Fibroblast of peridontal ligament (primary cell): ENCODE measurements around the gene SRP54.
"Not testable (repeated sequence)": the region's sequence is repeated elsewhere in the genome, so short reads cannot be mapped to it uniquely, and the experiment has no call there.

Experiments
- DNase-seq: peaks from one replicate; pipeline ENCODE4 v3.0.0-alpha.2; 2010; ENCODE audit errors: extremely low read depth

The SRP54 gene

DNA sequence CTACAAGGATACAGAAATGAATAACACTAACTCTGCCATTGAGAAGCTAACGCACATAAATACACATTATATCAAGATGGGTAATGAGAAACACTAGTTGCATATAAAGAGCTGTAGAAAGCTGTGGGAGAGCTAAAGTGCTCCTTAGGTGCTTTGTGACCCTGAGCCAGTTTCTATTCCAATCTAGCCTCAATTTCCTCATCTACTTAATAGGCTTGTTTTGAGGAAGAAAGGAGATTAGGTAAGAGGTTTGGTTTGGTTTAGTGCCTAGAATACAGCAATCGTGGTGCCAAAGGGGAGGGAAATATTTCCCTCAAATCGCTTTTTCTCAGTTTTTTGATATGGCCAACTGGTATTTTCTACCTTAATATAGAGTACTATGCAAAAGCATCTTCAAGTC lies 994 bp downstream of the SRP54 start:
- DNase-seq: peak; percentile 17

DNA sequence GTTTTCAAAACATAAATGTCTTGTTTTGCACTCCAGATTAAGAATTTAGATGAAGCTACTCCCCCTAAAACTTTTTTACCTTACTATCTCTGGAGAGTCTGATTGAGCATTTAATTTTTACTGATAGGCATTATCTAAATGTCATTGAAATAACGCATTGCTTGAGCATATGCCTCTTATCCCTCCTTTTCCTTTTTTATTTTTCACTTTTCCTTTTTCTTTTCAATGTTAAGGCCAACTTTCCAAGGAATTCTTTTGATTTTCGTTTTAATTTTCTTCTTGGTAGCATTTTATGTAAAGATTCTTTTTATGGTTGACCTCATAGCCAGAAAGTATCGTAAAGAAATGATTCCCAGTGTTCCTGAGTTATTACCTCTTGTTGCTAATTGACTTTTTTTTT lies 2.9 kb downstream of the SRP54 start:
- DNase-seq: no peak

DNA sequence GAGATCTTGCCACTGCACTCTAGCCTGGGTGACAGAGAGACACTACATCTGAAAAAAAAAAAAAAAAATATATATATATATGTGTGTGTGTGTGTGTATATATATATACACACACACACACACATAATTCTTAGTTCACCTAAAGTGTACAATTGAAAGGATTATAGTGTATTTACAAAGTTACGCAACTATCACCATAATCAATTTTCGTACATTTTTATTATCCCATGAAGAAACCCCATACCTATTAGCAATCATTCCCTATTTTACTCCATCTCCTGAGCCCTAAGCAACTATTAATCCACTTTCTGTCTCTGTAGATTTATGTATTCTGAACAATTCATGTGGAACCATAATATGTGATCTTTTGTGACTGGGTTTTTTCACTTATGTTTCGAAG lies 4.4 kb downstream of the SRP54 start:
- DNase-seq: no peak

DNA sequence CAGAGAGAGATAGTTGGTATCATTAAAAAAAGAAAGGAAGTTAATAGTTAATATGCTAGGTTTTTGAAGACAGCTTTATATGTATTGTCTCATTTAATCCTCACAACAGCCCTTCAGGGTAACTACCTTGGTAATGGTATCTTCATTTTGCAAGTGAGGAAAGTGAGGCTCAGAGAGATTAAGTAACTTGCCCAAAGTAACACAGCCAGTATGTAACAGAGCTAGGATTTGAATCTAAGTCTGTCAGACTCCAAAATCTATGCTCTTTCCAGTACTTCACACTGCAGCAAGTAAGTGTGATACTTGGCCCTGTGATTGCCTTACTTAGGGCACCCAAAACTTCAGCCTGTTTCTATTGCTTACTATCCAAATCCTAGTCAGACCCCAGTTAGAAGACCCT lies 7.0 kb downstream of the SRP54 start:
- DNase-seq: no peak

DNA sequence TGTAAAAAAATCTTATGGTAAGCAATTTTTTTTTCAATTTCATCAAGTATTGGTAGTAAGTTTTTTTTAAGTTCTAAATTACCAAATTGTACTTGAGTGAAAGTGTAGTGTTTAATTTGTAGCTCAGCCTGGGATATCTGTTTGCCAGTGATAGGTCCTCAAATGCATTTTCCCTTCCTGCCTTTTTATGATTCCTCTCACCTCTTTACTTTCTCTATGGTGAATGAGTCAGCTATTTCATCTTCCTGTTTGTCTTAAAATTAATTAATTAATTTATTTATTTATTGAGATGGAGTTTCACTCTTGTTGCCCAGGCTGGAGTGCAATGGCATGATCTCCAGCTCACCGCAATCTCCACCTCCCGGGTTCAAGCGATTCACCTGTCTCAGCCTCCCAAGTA lies 10.6 kb downstream of the SRP54 start:
- no peak for DNase-seq

DNA sequence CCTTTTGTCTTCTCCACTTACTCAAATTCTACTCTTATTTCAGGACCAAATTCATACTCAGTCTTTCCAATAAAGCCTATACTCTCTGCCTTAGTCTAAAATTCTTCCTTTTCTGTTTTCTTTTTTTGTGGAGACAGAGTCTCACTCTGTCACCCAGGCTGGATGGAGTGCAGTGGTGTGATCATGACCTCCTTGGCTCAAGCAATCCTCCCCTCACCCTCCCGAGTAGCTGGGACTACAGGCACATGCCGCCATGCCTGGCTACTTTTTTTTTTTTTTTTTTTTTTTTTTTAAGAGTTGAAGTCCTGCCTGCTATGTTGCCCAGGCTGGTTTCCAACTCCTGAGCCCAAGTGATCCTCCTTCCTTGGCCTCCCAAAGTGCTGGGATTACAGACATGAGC lies 11.9 kb downstream of the SRP54 start:
- no peak for DNase-seq

DNA sequence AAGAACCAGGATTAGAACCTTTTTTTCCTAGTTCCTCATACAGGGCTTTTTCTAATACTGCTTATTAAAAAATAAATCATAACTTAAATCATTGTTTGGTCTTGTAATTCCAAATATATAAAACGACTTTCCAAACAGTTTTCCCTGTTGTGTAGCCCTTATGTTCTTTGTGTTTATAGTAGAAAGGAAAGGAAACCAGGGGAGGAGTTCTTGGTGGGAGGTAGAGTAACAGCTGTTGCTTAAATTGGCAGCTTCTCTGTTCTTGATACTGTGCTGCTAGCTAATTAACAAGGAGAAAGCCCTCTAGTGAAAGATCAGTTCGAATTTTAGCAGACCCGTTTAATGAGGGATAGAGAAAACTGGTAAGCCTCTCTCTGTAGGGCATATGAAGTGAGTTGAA lies 15.0 kb downstream of the SRP54 start:
- DNase-seq: peak; percentile 12

DNA sequence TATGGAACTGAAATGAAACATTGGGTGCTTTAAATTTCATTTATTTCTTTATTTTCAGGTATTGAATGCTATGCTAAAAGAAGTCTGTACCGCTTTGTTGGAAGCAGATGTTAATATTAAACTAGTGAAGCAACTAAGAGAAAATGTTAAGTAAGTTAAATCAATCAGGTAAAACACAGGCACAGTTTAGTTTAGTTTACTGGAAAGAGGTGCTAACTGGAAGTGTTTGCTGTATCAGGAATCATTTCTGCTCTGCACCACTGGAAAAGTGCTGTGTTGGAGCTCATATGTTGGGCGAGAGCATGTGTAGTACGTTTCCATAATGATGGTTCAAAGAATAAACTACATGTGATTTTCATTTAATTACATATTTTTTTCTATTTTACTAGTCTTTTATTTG lies 16.7 kb downstream of the SRP54 start:
- DNase-seq: no peak

DNA sequence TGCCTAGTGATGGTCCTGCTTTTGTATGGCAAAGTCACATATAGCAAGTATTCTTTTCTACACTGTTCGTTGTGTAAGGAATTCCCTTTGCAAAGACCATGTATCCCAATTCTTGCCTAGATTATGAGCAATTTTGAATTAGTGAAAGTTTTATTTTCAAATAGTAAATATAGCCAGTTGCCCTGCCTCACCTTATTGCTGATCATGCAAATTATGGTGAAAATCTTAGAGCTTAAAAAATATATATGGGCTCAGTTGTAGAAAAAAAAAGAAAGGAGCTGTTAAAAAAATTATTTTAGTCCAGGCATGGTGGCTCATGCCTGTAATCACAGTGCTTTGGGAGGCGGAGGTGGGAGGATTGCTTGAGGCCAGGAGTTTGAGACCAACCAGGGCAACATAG lies 18.8 kb downstream of the SRP54 start:
- no peak for DNase-seq

DNA sequence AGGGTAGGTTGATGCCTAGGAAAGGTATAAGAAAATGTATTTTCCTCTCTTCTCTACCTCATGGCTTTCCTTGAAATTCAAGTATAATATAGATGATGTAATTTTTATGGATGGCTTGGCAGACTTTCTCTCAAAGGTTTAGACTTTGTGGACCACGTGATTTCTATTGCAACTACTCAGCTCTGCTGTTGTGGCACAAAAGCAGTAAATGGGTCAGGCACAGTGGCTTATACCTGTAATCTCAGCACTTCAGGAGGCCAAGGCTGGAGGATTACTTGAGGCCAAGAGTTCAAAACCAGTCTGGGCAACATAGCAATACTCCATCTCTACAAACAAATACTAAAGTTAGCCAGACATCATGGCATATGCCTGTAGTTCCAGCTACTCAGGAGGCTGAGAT lies 22.0 kb downstream of the SRP54 start:
- DNase-seq: no peak

DNA sequence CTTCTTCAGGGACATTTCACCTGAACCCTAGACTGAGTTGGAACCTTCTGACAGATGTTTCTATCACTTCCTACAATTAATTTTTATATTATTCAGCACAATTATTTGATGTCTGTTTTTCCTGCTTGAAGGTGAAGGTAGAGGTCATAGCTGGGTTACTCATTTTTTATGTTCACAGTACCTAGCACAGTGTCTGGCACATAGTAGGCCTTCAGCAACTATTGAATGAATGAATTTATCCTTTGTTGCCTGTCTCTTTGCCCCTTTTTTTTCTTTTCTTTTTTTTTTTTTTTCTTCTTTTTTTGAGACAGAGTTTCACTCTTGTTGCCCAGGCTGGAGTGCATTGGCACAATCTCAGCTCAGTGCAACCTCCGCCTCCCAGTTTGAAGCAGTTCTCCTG lies 33.8 kb downstream of the SRP54 start:
- DNase-seq: no peak

DNA sequence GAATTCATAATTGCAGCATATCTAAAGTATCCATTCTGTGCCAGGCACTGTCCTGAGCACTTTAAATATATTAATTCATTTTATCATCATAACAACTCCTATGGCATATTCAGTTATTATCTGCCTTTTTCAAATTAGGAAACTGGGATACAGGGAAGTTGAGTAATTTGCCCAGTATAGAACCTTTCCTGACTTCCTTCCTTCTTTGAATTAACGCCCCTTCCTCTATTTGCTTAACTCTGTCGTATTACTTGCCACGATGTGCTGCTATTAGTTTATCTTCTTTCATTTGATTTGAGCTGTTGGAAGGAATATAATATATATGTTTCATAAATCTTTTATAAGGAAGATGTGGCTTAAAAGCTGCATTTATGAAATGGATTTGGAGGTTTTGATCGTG lies 37.9 kb downstream of the SRP54 start:
- no peak for DNase-seq

DNA sequence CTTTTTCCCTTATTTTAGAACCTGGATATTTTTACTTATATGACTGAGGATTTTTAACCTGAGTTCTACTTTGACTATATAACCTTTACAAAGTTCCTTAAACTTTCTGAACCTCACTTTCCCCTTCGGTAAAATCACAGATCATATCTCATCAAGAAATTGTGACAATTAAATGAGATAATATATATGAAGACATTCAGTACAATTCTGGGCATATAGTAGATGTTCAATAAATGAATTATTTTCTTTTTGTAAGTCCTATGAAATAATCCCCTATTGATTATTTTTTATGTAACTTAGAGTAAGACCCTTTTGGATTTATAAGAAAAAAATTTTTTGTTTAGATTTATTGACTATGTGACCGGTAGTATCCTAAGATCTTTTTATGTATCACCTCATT lies 45.6 kb downstream of the SRP54 start:
- DNase-seq: no peak

DNA sequence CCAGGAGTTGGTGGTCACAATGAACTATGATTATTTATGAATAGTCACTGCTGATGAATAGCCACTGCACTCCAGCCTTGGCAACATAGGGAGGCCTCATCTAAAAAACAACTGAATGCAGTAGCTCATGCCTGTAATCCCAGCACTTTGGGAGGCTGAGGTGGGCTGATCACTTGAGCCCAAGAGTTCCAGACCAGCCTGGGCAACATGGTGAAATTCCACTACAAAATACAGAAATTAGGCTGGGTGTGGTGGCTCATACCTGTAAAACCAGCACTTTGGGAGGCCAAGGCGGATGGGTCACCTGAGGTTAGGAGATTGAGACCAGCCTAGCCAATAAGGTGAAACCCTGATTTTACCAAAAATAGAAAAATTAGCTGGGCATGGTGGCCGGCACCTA lies 49.8 kb downstream of the SRP54 start:
- no peak for DNase-seq

DNA sequence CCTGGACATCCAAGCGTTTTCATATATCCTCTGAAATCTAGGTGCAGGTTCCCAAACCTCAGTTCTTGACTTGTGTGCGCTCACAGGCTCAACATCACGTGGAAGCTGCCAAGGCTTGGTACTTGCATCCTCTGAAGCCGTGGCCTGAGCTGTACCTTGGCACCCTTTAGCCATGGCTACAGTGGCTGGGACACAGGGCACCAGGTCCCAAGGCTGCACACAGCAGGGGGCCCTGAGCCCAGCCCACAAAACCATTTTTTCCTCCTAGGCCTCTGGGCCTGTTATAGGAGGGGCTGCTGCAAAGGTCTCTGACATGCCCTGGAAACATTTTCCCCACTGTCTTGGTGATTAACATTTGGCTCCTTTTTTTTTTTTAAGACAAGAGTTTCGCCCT lies 51.6 kb downstream of the SRP54 start:
- no peak for DNase-seq

DNA sequence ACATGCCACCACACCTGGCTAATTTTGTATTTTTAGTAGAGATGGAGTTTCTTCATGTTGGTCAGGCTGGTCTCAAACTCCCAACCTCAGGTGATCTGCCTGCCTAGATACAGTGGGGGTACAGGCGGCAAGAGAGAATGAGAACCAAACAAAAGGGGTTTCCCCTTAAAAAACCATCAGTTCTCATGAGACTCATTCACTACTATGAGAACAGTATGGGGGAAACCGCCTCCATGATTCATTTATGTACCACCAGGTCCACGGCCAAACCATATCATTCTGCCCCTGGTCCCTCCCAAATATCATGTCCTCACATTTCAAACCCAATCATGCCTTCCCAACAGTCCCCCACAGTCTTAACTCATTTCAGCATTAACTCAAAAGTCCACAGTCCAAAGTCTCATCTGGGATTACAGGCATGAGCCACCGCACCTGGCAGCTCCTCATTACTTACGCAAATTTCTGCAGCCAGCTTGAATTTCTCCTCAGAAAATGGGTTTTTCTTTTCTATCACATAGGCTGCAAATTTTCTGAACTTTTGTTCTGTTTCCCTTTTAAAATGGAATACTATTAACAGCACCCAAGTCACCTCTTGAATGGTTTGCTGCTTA lies 52.3 kb downstream of the SRP54 start:
- not testable (repeated sequence) for DNase-seq

DNA sequence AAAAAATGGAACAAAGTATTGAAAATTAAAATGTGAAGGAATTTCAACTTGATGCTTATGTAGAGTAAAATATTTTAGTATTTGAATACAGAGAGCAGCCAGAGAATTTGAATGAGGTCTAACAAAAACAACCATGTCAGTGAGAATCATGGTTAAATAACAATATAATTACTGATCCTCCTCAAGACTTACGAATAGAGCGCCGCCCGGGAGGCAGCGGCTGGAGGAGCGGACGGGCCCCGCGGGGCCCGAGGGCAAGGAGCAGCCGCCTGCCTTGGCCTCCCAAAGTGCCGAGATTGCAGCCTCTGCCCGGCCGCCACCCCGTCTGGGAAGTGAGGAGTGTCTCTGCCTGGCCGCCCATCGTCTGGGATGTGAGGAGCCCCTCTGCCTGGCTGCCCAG lies 55.5 kb downstream of the SRP54 start:
- DNase-seq: not testable (repeated sequence)

DNA sequence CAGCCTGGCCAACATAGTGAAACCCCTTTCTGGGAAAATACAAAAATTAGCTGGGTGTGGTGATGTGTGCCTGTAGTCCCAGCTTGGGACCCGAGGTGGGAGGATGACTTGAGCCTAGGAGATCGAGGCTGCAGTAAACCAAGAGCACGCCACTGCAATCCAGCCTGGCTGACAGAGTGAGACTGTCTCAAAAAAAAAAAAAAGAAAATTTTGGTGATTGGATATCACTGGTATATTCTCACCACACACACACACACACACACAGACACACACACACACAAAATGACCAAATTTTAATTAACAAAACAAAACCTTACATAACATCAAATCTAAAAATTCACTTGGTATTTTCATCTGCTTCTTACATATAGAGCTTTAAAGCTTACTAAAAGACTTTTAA lies 59.8 kb downstream of the SRP54 start:
- DNase-seq: no peak

DNA sequence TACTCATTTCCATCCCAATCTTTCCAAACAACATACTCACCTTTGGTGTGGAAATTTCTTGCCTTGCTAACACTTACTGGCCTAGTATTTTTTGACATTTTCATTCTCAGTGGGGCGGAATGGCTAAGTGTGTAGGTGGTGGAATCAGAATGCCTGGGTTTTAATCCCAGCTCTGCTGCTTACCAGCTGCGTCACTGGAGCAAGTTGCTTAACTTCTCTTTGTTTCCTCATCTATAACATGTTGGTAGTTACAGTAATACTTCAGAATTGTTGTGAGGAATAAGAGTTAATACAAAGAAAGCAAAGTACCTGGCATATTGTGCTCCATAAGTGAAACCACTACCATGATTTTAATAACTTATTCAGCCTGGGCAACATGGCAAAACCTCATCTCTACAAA lies 60.3 kb downstream of the SRP54 start:
- no peak for DNase-seq

DNA sequence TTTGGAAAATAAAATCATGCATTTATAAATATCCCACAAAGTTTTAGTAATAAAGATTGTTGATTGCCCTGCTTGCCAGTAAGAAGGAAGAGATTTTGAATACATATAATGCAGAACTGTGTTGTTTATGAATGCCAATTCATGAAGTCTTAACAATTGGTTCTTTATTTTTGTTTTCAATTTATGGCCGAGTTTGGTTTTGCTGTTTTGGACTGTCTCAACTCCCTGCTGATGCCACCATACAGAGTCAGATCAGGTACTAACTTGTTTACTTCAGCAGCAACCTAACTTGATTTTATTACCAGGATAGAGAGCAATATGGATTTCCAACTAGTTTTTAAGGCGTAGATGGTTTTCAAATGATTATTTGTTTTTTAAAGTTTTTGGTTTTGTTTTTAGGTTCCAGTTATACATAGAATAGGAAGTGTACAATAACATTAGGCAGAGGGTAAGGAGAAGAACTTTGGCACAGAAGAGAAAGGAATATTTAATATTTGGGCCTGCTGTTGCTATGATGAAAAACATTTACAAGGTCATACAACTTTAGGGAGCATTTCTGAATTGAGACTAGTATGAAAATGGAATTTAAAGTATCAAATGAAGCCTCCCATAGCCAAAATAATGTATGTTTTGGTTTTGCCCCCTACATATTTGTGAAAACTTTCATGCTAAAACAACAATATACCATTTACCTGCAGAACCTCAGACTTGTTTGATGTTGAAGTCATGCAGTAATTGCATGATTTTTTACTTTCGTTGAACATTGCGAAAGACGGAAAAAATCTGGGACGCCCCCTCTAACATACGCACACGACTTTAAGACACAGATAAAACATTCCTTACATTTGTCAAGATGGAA lies 62.4 kb downstream of the SRP54 start:
- peak; percentile 72 for DNase-seq

DNA sequence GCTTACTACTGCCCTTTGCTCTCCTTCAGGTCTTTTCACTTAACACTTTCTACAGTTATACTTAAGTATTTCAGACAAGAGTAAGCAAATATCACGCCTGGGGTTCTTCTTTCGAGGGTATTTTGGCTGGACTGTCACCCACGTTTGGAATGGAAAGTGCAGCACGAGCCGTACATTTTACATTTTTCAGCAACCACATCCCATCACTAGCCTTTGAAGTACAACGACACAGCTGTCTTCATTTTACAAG lies 62.9 kb downstream of the SRP54 start:
- no peak for DNase-seq

DNA sequence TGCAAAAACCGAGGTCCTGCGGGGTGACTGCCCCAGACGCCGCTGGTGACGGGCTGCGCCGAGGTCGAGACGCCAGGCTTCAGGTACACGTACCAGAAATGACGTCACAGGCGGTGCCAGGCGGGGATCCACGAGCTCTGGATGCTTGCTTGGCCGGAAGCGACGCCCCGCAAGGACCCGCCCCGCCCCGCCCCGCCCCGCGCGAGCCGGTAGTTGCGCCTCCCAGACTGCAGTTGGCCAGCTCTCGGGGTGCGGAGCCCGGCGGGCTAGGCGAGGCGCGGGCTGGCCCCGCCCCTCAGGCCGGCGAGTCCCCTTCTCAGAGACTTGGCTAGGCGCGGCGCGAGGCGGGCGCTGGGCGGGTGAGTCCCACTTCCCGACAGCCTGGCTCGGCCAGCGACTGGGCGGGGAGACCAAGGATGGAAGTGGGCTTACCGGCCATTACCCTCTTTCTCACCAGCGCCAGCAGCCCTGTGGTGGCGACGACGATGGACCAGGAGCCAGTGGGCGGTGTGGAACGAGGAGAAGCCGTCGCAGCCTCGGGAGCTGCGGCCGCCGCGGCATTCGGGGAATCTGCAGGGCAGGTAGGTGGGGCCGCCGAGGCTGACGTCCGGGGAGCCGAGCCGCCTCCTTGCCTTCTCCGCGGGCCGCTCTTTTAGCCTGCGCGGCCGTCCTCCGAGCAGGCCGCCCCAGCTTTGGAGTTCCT lies 63.4 kb downstream of the SRP54 start, which contains the start of gene FAM177A1:
TSS of gene FAM177A1 (plus strand) at position 225 of the 703 bp plus-strand sequence. CDS start at position 417, 192 bp downstream.
- DNase-seq: peak; percentile 89
